ENCODE results near the gene TSHZ2.

Gene TSHZ2

GRCh38 chr20:53447316-53447715 lies 475.2 kb downstream of the TSHZ2 start:
- Histone ChIP-seq H4K20me1 (ENCODE audit: insufficient read depth) (no peaks in the 10 kb centered on the region), H2AFZ (ENCODE audit: low read depth) (no peak overlapping the region), H3K9ac (no peak overlapping the region), H3K79me2 (ENCODE audit: insufficient read depth, low read depth) (no peaks in the 10 kb centered on the region), H3K27ac (no peak overlapping the region), H3K4me1 (ENCODE audit: low read depth, poor library complexity, severe bottlenecking) (no peaks in the 10 kb centered on the region), H3K4me2 (no peak overlapping the region), H3K4me3 (IDR thresholded peaks at IDR 0.05; ENCODE audit: insufficient read depth, low read depth, low read length) (no peak overlapping the region), H3K27me3 (ENCODE audit: insufficient read depth, low read depth) (no peaks in the 10 kb centered on the region), H3K36me3 (ENCODE audit: insufficient read depth) (no peaks in the 10 kb centered on the region)
- TF ChIP-seq CTCF (conservative IDR thresholded peaks at IDR 0.05; ENCODE audit: low read depth, low read length), result no peak

- no peak overlapping the region for H3K9ac ChIP-seq
- H4K20me1 ChIP-seq (ENCODE audit: insufficient read depth), result no peaks in the 10 kb centered on the region
- H3K27me3 ChIP-seq (ENCODE audit: insufficient read depth, low read depth), result no peaks in the 10 kb centered on the region
- no peaks in the 10 kb centered on the region for H3K36me3 ChIP-seq (ENCODE audit: insufficient read depth)
- no peak overlapping the region for H2AFZ ChIP-seq (ENCODE audit: low read depth)
- H3K4me1 ChIP-seq (ENCODE audit: low read depth, poor library complexity, severe bottlenecking), result no peaks in the 10 kb centered on the region
- no peaks in the 10 kb centered on the region for H3K79me2 ChIP-seq (ENCODE audit: insufficient read depth, low read depth)
- no peak overlapping the region for H3K27ac ChIP-seq
- no peak overlapping the region for H3K4me2 ChIP-seq
- TF ChIP-seq CTCF (conservative IDR thresholded peaks at IDR 0.05; ENCODE audit: low read depth, low read length), result no peak
- H3K4me3 ChIP-seq (IDR thresholded peaks at IDR 0.05; ENCODE audit: insufficient read depth, low read depth, low read length), result no peak overlapping the region
Observed at GRCh38 chr20:53448426-53448825, 476.3 kb downstream of the TSHZ2 start.

- Histone ChIP-seq H3K27me3 (ENCODE audit: insufficient read depth, low read depth) (no peaks in the 10 kb centered on the region), H2AFZ (ENCODE audit: low read depth) (no peak overlapping the region), H3K27ac (no peak overlapping the region), H3K79me2 (ENCODE audit: insufficient read depth, low read depth) (no peaks in the 10 kb centered on the region), H3K4me1 (ENCODE audit: low read depth, poor library complexity, severe bottlenecking) (no peaks in the 10 kb centered on the region), H4K20me1 (ENCODE audit: insufficient read depth) (no peaks in the 10 kb centered on the region), H3K36me3 (ENCODE audit: insufficient read depth) (no peaks in the 10 kb centered on the region), H3K9ac (no peak overlapping the region), H3K4me3 (IDR thresholded peaks at IDR 0.05; ENCODE audit: insufficient read depth, low read depth, low read length) (no peak overlapping the region), H3K4me2 (no peak overlapping the region)
- TF ChIP-seq CTCF (conservative IDR thresholded peaks at IDR 0.05; ENCODE audit: low read depth, low read length), result no peak
Observed at GRCh38 chr20:53448875-53449274, 476.7 kb downstream of the TSHZ2 start.

GRCh38 chr20:53453076-53453475 lies 480.9 kb downstream of the TSHZ2 start:
- Histone ChIP-seq H3K27me3 (ENCODE audit: insufficient read depth, low read depth) (no peaks in the 10 kb centered on the region), H3K36me3 (ENCODE audit: insufficient read depth) (no peaks in the 10 kb centered on the region), H3K4me2 (no peak overlapping the region), H3K27ac (no peak overlapping the region), H3K4me1 (ENCODE audit: low read depth, poor library complexity, severe bottlenecking) (no peaks in the 10 kb centered on the region), H3K79me2 (ENCODE audit: insufficient read depth, low read depth) (no peaks in the 10 kb centered on the region), H4K20me1 (ENCODE audit: insufficient read depth) (no peaks in the 10 kb centered on the region), H3K9ac (no peak overlapping the region), H3K4me3 (IDR thresholded peaks at IDR 0.05; ENCODE audit: insufficient read depth, low read depth, low read length) (no peak overlapping the region), H2AFZ (ENCODE audit: low read depth) (no peak overlapping the region)
- TF ChIP-seq CTCF (conservative IDR thresholded peaks at IDR 0.05; ENCODE audit: low read depth, low read length), result no peak
